NCI-H2171 (cell line): Measurements from ENCODE around the gene PCYT1A.
"Not testable (repeated sequence)": the region's sequence is repeated elsewhere in the genome, so short reads cannot be mapped to it uniquely, and the experiment has no call there.

Experiments used
- DNase-seq: peaks from one replicate; lab custom pipeline; 2025; lab: John Stamatoyannopoulos, UW

PCYT1A gene

GRCh38 chr3:196192524-196193051 is 94.9 kb downstream of the PCYT1A start:
- DNase-seq: no peak

- no peak for DNase-seq
Observed at GRCh38 chr3:196192036-196192523, 95.4 kb downstream of the PCYT1A start.

GRCh38 chr3:196189566-196190347 is 97.8 kb downstream of the PCYT1A start:
- DNase-seq: no peak

- DNase-seq: peak; percentile 50
Observed at GRCh38 chr3:196186651-196187573, 100.6 kb downstream of the PCYT1A start.

GRCh38 chr3:196184881-196185280 is 102.6 kb downstream of the PCYT1A start:
- DNase-seq: no peak

GRCh38 chr3:196184169-196184432 is 103.4 kb downstream of the PCYT1A start:
- not testable (repeated sequence) for DNase-seq

GRCh38 chr3:196181127-196181546 is 106.4 kb downstream of the PCYT1A start:
- no peak for DNase-seq

GRCh38 chr3:196180346-196180745 is 107.2 kb downstream of the PCYT1A start:
- no peak for DNase-seq
